Suppressor macrophage treated with lipopolysaccharide for 1 hour (primary cell): ENCODE measurements around the gene RTL5.

Source experiments
- DNase-seq, 3 donors: peaks; one replicate each; pipeline ENCODE4 v3.0.0-alpha.2; 2020 to 2022

Gene RTL5

GRCh38 chrX:72107841-72108595, 23.7 kb downstream of the RTL5 start:
- peak in 2 of 3 donors; percentile 55 to 67 for DNase-seq

DNA sequence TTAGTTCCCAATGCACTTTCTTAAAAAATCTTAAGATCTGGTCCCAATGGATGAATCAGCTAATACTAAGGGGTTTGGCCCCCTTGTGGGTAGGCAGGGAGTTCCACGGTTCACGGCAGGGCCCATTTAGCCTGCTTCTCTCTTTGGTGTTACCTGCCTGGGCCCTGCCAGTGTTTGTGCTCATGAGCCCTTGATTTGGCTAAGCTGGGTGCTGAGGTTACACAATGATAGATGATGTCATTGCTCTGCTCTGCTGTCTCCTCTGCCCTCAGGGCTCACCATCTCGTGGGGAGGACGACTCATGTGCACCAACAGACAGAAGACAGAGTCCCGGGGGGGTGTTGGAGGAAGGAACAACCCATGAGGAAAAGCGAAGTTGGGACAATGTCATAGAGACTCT, 24.4 kb downstream of the RTL5 start:
- peak; percentile 78 to 81 (median 79) for DNase-seq

GRCh38 chrX:72105436-72105835, 26.3 kb downstream of the RTL5 start:
- DNase-seq = no peak

- no peak for DNase-seq
Observed at GRCh38 chrX:72102760-72103159, 29.0 kb downstream of the RTL5 start.

DNA sequence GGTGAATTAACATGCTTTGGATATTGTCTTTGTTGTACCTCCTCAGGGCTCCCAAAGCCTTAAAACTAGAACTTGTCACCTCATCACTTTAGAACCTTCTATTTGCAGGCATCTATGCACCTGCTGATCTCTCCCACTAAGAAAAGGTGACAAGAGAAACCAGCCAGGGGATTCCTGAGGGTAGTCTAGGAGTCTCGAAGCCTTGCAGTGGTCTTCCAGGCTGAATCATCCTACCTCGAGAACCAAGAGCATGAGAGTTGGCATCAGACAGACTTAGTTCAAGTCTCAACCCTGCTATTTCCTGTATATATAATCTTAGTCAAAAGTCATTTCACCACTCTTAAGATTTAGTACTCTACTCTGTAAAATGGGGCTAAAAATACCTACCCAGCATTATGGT, 29.6 kb downstream of the RTL5 start:
- DNase-seq = no peak

GRCh38 chrX:72101597-72102037, 30.1 kb downstream of the RTL5 start:
- peak; percentile 57 to 67 (median 59) for DNase-seq

DNA sequence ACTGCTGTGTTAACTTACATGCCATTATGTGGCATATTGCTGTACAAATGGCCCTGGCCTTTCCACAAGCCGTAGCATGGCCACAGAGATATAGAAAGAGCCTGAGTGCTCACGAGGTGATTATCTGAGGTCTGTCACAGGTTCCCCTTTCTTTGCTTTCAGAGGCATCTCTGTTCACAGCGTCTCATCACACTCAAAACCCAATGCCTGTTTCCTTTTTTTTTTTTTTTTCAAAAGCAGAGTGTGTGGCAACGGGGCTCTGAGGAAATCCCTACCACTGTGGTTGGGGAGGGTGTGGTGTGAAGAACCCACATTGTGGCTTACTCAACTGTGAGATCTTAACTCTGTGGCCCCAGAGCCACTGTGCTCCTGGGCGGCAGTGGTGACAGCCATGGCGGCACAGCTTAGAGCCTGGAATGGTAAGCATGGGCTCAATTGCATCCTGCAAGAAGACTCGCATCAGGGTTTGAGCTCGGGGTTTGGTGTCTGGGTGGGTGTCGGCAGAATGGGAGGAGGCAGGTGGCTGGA, 30.8 kb downstream of the RTL5 start:
- DNase-seq = peak; percentile 84 to 86 (median 86)

GRCh38 chrX:72100051-72100755, 31.5 kb downstream of the RTL5 start:
- DNase-seq = peak; percentile 52 to 74 (median 69)

DNA sequence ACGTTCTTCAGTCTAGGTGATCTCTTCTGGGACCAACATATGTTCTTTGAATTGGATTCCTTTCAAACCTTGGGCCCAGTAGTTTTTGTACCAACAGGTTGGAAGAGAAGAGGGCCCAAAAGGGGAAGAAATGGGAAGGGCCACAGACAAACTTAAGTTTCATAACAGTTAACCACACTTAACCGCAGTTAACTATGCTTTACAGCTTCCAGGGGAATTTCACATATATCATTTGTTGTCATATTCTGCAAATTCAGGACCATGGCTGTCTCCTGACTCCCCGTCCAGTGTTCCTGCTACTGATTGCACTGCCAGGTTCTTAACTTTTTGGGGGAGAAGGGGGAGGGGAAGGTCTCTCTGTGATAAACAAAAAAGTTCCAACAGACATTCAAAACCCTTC, 34.6 kb downstream of the RTL5 start:
- DNase-seq = peak; percentile 44 to 70 (median 69)

DNA sequence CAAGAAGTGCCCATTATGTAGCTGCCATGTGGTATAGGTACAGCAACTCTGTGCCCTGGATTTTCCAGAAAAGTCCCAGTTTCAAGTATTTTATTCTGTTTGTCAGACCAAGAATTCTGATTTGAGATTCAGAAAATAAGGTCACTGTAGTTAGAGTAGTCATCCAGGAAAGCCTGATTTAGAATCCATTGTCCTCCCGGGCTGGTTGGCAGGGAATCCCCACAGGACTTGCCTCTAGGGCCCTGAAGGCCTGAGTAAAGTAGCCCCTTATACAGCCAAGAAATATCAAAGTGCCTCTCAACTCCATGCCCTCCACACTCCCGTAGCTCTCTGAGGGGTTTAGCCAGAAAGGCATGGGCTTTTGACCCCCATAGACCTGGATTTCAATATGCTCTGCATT, 36.3 kb downstream of the RTL5 start:
- DNase-seq = no peak

GRCh38 chrX:72094894-72095293, 36.8 kb downstream of the RTL5 start:
- DNase-seq = peak; percentile 35 to 49 (median 46)

- DNase-seq = no peak
Observed at GRCh38 chrX:72089254-72089653, 42.5 kb downstream of the RTL5 start.

DNA sequence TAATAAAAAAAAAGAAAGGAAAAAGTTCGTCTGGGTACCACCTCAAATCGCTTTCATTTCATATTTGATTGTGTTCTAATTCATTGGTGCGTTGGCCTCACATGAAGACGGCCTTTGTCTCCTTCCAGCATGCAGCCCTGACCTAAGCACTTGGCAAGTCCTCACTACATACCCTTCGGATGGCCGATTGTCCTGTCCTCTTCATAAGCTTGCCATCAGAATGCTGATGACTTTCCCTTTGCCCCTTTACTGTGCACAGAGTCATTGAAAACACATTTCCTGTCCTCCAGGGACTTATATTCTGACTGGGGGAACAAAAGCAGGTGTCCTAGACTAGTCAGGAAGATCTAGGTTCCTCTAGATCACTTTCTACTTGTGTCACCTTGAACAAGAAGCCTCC, 43.0 kb downstream of the RTL5 start:
- DNase-seq = no peak

DNA sequence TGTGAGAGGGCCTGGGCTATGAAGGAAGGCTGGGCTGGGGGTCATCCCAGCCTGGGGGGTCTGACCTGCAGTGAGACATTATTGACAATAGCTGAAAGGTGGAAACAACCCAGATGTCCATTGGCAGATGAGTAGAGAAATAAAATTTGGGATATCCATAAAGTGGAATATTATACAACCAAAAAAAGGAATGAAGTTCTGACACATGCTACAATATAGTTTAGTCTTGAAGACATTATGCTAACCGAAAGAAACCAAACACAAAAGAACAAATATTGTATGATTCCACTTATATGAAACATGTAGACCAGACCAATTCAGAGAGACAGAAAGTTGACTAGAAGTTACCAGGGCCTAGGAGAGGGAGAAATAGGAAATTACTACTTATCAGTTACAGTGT, 44.7 kb downstream of the RTL5 start:
- no peak for DNase-seq

DNA sequence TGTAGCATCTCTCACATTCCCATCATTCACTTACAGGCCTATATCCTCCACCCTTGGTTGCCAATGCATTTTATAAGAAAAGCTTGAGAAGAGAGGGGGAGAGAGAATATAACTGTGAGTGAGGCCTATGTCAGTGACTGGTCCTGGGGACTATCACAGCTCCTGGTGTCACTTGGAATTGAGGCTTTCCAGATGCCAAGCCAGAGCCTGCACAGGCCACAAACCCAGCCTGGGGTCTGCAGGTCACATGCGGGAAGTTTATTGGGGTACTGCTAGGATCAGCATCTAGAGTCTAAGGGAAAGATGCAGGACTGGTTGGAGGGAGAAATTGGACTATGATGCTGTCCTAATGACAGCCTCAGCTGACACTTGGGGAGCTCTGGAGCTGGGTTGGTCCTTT, 47.6 kb downstream of the RTL5 start:
- DNase-seq = no peak

- DNase-seq = no peak
Observed at GRCh38 chrX:72083291-72083690, 48.4 kb downstream of the RTL5 start.

GRCh38 chrX:72081605-72082320, 50.0 kb downstream of the RTL5 start:
- DNase-seq = no peak

DNA sequence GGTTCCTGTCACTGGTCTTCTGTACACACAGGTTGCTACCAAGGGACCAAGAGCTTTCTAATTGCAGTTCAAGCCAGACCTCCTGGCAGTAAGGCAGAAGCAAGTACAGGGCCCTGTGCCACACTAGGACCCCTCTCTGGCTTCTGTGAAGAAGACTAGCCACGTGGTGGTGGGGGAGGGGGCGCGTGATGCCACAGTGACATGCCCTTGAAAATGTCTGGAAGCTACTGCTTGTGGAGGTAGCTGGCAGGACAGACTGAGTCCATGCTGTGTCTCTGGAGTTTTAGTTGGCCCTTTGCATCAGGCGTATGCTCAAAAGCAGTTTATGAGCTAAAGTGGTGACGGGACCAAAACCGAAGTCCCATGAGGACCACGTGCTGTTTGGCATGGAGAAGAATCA, 50.9 kb downstream of the RTL5 start:
- DNase-seq = no peak

- peak in 2 of 3 donors; percentile 36 to 49 for DNase-seq
Observed at GRCh38 chrX:72080150-72080549, 51.6 kb downstream of the RTL5 start.

GRCh38 chrX:72079607-72080006, 52.1 kb downstream of the RTL5 start:
- peak in 2 of 3 donors; percentile 41 to 42 for DNase-seq

GRCh38 chrX:72078411-72078810, 53.3 kb downstream of the RTL5 start:
- DNase-seq = no peak
